K562 (cell line): Measurements from ENCODE around the gene CD300LG.

Experiments
- CC2D1A ChIP-seq: fragments of 450-650 bp; IDR thresholded peaks from 2 replicates; pipeline ENCODE4 v1.6.1; 2017; ENCODE audit warnings: mild to moderate bottlenecking
- CTCF ChIP-seq, 3 experiments: IDR thresholded peaks in 2 of 3; conservative IDR thresholded peaks in 1 of 3; 2 replicates each; pipeline ENCODE4 v1.5.1; 2011 to 2012; ENCODE audit warnings: low read length in 3 of 3, mild to moderate bottlenecking in 3 of 3, control low read depth in 2 of 3, improper control_type of control experiment in 1 of 3, inconsistent platforms in 1 of 3, low read depth in 1 of 3, mixed read lengths in 1 of 3, moderate library complexity in 1 of 3; ENCODE audit not compliant: insufficient read depth in 2 of 3
- PML ChIP-seq: IDR thresholded peaks from 2 replicates; pipeline ENCODE4 v1.6.1; 2012; ENCODE audit warnings: low read length, inconsistent platforms
- POLR2A ChIP-seq: fragments of 450-650 bp; conservative IDR thresholded peaks from 2 replicates; pipeline ENCODE4 v1.6.1; 2016

DNA sequence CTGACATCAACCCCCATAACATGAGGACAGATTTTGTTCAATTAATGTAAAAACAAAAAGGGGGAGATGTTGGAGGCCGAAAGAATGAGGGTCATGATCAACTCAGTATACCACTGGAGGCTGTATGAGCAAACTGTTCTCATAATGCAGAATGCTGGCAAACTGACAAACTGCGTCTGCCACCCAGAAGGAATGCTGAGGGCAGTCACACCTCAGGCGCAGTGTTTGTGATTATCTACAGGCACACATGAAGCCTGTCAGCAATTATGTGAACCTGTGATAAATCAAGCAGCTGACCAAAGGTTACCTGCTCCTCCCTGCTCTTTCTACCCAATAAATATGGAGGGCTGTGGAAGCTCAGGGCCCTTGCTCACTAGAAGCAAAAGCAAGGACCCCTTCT is 27.3 kb downstream of the CD300LG start:
- TF ChIP-seq POLR2A = no peak
- no peak for TF ChIP-seq CC2D1A
- TF ChIP-seq CTCF (IDR thresholded peaks at IDR 0.05 in 2 of 3, conservative IDR thresholded peaks at IDR 0.05 in 1 of 3; ENCODE audit: insufficient read depth in 2 of 3, low read depth in 1 of 3, low read length in 3 of 3) = no peak
- no peak for TF ChIP-seq PML
